Erythroblast (primary cell): Measurements from ENCODE around the gene UBE2E2.

Experiments used
- DNase-seq, 2 experiments: peaks; one replicate each; lab custom pipeline; 2025; lab: John Stamatoyannopoulos, UW
- GATA1 ChIP-seq: IDR thresholded peaks from 2 replicates; pipeline ENCODE4 v1.6.1; 2011; ENCODE audit warnings: low read depth, mild to moderate bottlenecking, control low read depth, low read length, moderate library complexity
- POLR2A ChIP-seq: IDR thresholded peaks from 2 replicates; pipeline ENCODE4 v1.6.1; 2011; ENCODE audit warnings: mild to moderate bottlenecking, low read length

Gene UBE2E2

GRCh38 chr3:23356169-23356568 lies 153.0 kb downstream of the UBE2E2 start:
- DNase-seq, result no peak
- TF ChIP-seq GATA1 (no peak), POLR2A (no peak)

DNA sequence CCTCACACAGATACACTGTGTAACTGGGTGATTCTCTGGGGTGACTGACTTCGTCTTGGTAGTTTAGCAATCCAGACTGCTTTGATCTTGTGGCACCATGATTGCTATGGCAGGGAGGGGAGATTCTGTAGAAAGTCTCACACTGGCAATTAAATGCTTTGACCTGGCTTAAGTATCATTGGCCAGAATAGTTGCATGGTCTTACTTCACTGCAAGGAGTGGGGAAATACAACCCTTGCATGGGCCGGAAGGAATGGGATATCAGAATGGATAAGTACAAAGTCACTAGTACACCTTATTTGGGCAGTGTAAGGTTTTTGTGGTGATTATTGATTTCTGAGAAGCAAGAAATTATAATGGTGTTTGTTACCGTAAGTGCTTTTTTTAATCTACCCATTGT lies 153.8 kb downstream of the UBE2E2 start:
- no peak for DNase-seq
- TF ChIP-seq GATA1 (no peak), POLR2A (no peak)

DNA sequence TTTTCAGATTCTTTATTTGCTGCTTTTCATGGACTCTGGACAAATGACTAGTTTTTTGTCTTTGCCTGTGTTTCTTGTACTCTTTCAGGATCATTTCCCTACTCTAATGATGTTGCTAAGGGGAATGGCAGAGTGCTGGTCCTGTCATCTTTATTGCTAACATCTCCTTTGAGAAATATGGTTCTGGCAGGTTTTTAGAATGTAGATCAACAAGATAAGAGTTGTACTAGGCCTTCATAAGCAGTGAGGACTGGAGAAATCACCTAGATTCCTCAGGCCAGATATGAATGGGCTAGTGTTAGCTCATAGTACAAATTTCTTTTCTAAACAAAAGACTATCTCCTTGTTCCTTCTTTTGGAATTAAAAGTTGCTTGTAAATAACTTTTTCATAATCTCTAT lies 156.0 kb downstream of the UBE2E2 start:
- DNase-seq, result no peak
- TF ChIP-seq GATA1, result no peak
- TF ChIP-seq POLR2A, result no peak

DNA sequence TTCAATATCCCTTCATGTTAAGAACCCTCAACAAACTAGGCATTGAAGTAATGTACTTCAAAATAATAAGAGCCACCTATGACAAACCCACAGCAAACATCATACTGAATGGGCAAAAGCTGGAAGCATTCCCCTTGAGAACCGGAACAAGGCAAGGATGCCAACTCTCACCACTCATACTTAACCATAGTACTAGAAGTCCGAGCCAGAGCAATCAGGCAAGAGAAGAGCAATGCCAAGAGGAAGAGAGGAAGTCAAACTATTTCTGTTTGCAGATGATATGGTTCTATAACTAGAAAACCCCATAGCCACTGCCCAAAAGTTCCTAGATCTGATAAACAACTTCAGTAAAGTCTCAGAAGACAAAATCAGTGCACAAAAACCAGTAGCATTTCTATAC lies 161.9 kb downstream of the UBE2E2 start:
- TF ChIP-seq POLR2A (no peak), GATA1 (no peak)
- DNase-seq, result no peak

- DNase-seq, result no peak
- no peak for TF ChIP-seq GATA1
- no peak for TF ChIP-seq POLR2A
Measured at GRCh38 chr3:23368731-23369130, 165.6 kb downstream of the UBE2E2 start.

DNA sequence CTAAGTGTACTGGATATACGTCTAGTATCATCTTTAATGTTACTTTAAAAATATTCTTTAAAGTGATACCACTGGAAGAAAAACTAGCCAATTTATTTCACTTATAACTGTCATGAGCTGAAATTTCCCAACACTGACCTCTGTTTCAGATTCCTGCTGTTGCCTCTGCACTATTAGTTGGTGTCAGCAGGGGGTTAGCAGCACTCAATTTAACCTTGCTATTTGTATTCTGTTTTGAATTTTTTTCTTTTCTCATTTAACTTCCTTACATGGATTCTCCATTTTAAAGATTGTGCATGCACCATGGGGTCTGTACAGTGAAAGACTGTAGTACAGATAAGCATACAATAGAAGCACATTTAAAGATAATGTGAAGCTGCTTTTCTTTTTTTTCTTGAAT lies 169.2 kb downstream of the UBE2E2 start:
- TF ChIP-seq POLR2A, result no peak
- no peak for TF ChIP-seq GATA1
- DNase-seq, result no peak

- no peak for DNase-seq
- no peak for TF ChIP-seq POLR2A
- no peak for TF ChIP-seq GATA1
Measured at GRCh38 chr3:23376516-23377248, 173.6 kb downstream of the UBE2E2 start.

- DNase-seq, result no peak
- TF ChIP-seq POLR2A (no peak), GATA1 (no peak)
Measured at GRCh38 chr3:23377928-23378672, 175.0 kb downstream of the UBE2E2 start.

GRCh38 chr3:23383875-23384274 lies 180.7 kb downstream of the UBE2E2 start:
- TF ChIP-seq GATA1, result no peak
- DNase-seq, result no peak

DNA sequence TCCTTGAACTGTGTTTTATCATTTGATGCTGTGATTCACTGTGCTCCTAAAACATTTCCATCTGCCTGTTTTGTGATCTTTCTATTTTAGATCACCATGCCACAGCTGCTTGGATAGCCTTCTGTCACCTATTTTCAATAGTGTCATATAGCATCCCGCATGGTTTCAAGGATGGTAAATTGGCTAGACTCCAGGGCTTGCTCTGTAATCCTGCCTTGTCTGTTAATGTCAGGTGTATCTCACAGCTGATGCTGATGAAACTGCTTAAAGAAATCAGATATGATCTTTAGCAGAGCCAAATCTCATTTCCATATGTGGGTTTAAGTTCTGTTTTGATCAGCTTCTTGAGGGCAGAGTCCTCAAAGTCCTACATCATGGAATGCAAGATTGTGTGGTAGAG lies 182.2 kb downstream of the UBE2E2 start:
- no peak for DNase-seq
- no peak for TF ChIP-seq POLR2A
- TF ChIP-seq GATA1, result no peak

- DNase-seq, result no peak
- TF ChIP-seq GATA1 (no peak), POLR2A (no peak)
Measured at GRCh38 chr3:23387286-23387918, 184.3 kb downstream of the UBE2E2 start.

GRCh38 chr3:23389089-23389488 lies 186.0 kb downstream of the UBE2E2 start:
- TF ChIP-seq GATA1 (no peak), POLR2A (no peak)
- DNase-seq, result no peak

- no peak for TF ChIP-seq POLR2A
- DNase-seq, result no peak
Measured at GRCh38 chr3:23389686-23390085, 186.6 kb downstream of the UBE2E2 start.

DNA sequence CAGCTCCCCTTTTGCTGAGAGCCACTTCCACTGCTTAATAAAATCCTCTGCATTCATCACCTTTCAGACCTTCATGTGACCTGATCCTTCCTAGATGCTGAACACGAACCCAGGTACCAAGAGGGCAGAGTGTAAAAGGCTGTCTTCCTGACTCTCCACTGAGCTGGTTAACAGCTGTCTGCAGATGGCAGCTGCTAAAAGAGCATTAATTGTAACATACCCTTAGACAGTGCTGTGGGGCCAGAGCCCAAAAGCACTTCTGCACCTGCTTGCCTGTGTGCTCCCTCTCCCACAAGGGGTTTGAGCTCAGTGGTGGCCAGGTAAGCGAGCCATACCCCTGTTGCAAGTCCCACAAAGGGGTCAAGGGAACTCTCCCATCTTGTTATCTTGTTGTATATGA lies 187.3 kb downstream of the UBE2E2 start:
- TF ChIP-seq POLR2A (no peak), GATA1 (no peak)

GRCh38 chr3:23390989-23391553 lies 187.9 kb downstream of the UBE2E2 start:
- TF ChIP-seq GATA1 (no peak), POLR2A (no peak)
- DNase-seq, result no peak

More for the DNA sequence above, 187.3 kb downstream of the UBE2E2 start:
- DNase-seq, result no peak

GRCh38 chr3:23395115-23395514 lies 192.0 kb downstream of the UBE2E2 start:
- no peak for DNase-seq
- TF ChIP-seq POLR2A, result no peak
